Measurements from ENCODE around the gene BCKDHB. TPM values are rescaled to one million over a fixed set of nuclear protein-coding genes. Genes with fewer than 3 reads are reported as not detected.
"Not testable (repeated sequence)": the region's sequence is repeated elsewhere in the genome, so short reads cannot be mapped to it uniquely, and the experiment has no call there.

The BCKDHB gene
- total and polyA plus RNA-seq, 2 donors (not counting 3 experiments of a cell fraction or from before 2014, with no cell fraction given) = 5.6 to 12.2 TPM

- Histone ChIP-seq H3K9ac (replicated peaks; ENCODE audit: extremely low read depth, insufficient read depth, low read length) (no peak overlapping the region), H4K20me1 (replicated peaks; ENCODE audit: control insufficient read depth, extremely low read depth, insufficient read depth, low read length) (no peaks in the 10 kb centered on the region), H3K4me1 (ENCODE audit: control insufficient read depth, extremely low read depth, insufficient read depth, low read length) (no peaks in the 10 kb centered on the region), H3K79me2 (ENCODE audit: control insufficient read depth, insufficient read depth, low read length) (no peaks in the 10 kb centered on the region), H3K9me1 (replicated peaks; ENCODE audit: control insufficient read depth, extremely low read depth, insufficient read depth, low read length) (no peaks in the 10 kb centered on the region), H3K27me3 (ENCODE audit: control insufficient read depth in 2 of 2, insufficient read depth in 2 of 2, low read length in 2 of 2) (no peaks in the 10 kb centered on the region), H2AFZ (ENCODE audit: low read depth, low read length) (no peak overlapping the region), H3K36me3 (ENCODE audit: control insufficient read depth in 2 of 2, extremely low read depth in 1 of 2, insufficient read depth in 2 of 2, low read length in 2 of 2) (no peaks in the 10 kb centered on the region), H3K27ac (ENCODE audit: insufficient read depth, low read depth, low read length) (no peak overlapping the region), H3K9me3 (replicated peaks; ENCODE audit: control insufficient read depth, insufficient read depth, low read length) (no peaks in the 10 kb centered on the region), H3K4me3 (replicated peaks in 1 of 3; ENCODE audit: insufficient read depth in 1 of 3, low read depth in 1 of 3, low read length in 3 of 3) (no peak overlapping the region), H3K4me2 (ENCODE audit: insufficient read depth, low read length) (no peak overlapping the region)
- dilution Hi-C loops (cut with MboI; ENCODE audit: extremely low pct_ligation_motif_present, low sequenced_read_pairs) = no loop called here
- FAIRE-seq (no peak), DNase-seq (ENCODE audit: low read depth, low spot score) (no peak)
- no peak for TF ChIP-seq GATA2 (IDR thresholded peaks at IDR 0.05; ENCODE audit: insufficient read depth, insufficient read length, low read depth, low read length)
- no TSS peak for BruUV-seq (replicated peaks)
- CTCF ChIA-PET = no interaction called here
- intact Hi-C loops (cut with micrococcal nuclease) = loop anchor here (5.0 to 10.0 kb wide), 3 partner anchors 534 to 1542 kb away; partner anchors contain the start of gene TENT5A
- POLR2A ChIA-PET = no interaction called here
Observed at GRCh38 chr6:80210618-80211017, 104.1 kb downstream of the BCKDHB start.

DNA sequence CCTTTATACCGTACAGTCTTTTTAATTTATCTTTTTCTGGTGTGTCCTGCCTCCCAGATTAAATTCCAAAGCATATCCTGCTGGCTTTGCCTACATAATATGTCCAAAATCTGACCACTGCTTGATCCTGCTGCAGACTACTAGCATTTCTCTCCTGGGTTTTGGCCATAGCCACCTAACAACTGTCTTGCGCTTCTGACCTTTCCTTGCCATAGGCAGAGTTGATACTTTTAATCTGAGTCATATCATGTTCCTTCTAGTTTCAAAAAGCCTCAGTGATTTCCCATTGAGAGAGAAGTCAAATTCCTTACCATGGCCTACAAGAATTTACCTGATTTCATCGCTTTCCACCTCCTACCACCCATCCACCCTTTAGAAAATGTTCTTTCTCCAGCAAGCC, 104.8 kb downstream of the BCKDHB start:
- no peak overlapping the region for H3K9ac ChIP-seq (replicated peaks; ENCODE audit: extremely low read depth, insufficient read depth, low read length)
- no peaks in the 10 kb centered on the region for H4K20me1 ChIP-seq (replicated peaks; ENCODE audit: control insufficient read depth, extremely low read depth, insufficient read depth, low read length)
- dilution Hi-C loops (cut with MboI; ENCODE audit: extremely low pct_ligation_motif_present, low sequenced_read_pairs) = no loop called here
- BruUV-seq (replicated peaks) = no TSS peak
- no peak overlapping the region for H3K27ac ChIP-seq (ENCODE audit: insufficient read depth, low read depth, low read length)
- H3K9me1 ChIP-seq (replicated peaks; ENCODE audit: control insufficient read depth, extremely low read depth, insufficient read depth, low read length) = no peaks in the 10 kb centered on the region
- POLR2A ChIA-PET = no interaction called here
- no peak for TF ChIP-seq POLR2A (IDR thresholded peaks at IDR 0.05; ENCODE audit: low read depth, low read length)
- no peak for TF ChIP-seq GATA2 (IDR thresholded peaks at IDR 0.05; ENCODE audit: insufficient read depth, insufficient read length, low read depth, low read length)
- no peak for TF ChIP-seq MYC (IDR thresholded peaks at IDR 0.05; ENCODE audit: low read depth, low read length)
- no peak for TF ChIP-seq MAX (IDR thresholded peaks at IDR 0.05; ENCODE audit: insufficient read depth, insufficient read length)
- TF ChIP-seq JUN (IDR thresholded peaks at IDR 0.05; ENCODE audit: borderline replicate concordance, insufficient read depth, insufficient read length, low read depth) = no peak
- TF ChIP-seq EZH2 (IDR thresholded peaks at IDR 0.05; ENCODE audit: borderline replicate concordance, low read depth, low read length, severe bottlenecking) = no peak
- no peak for TF ChIP-seq FOS (IDR thresholded peaks at IDR 0.05; ENCODE audit: borderline replicate concordance, insufficient read depth, low read length)
- TF ChIP-seq CTCF (IDR thresholded peaks at IDR 0.05; ENCODE audit: extremely low read depth in 1 of 2, insufficient read depth in 1 of 2, low read depth in 1 of 2, low read length in 2 of 2) = no peak
- no peaks in the 10 kb centered on the region for H3K9me3 ChIP-seq (replicated peaks; ENCODE audit: control insufficient read depth, insufficient read depth, low read length)
- no peak overlapping the region for H3K4me2 ChIP-seq (ENCODE audit: insufficient read depth, low read length)
- CTCF ChIA-PET = no interaction called here
- FAIRE-seq (no peak), DNase-seq (ENCODE audit: low read depth, low spot score) (no peak)
- no peaks in the 10 kb centered on the region for H3K36me3 ChIP-seq (ENCODE audit: control insufficient read depth in 2 of 2, extremely low read depth in 1 of 2, insufficient read depth in 2 of 2, low read length in 2 of 2)
- intact Hi-C loops (cut with micrococcal nuclease) = loop anchor here (5.0 to 10.0 kb wide), 3 partner anchors 534 to 1541 kb away; partner anchors contain the start of gene TENT5A
- H2AFZ ChIP-seq (ENCODE audit: low read depth, low read length) = no peak overlapping the region
- H3K4me3 ChIP-seq (replicated peaks in 1 of 3; ENCODE audit: insufficient read depth in 1 of 3, low read depth in 1 of 3, low read length in 3 of 3) = no peak overlapping the region
- no peaks in the 10 kb centered on the region for H3K4me1 ChIP-seq (ENCODE audit: control insufficient read depth, extremely low read depth, insufficient read depth, low read length)
- H3K79me2 ChIP-seq (ENCODE audit: control insufficient read depth, insufficient read depth, low read length) = no peaks in the 10 kb centered on the region
- no peaks in the 10 kb centered on the region for H3K27me3 ChIP-seq (ENCODE audit: control insufficient read depth in 2 of 2, insufficient read depth in 2 of 2, low read length in 2 of 2)

- H3K9me3 ChIP-seq (replicated peaks; ENCODE audit: control insufficient read depth, insufficient read depth, low read length); FAIRE-seq; H3K27me3 ChIP-seq (ENCODE audit: control insufficient read depth in 2 of 2, insufficient read depth in 2 of 2, low read length in 2 of 2); CTCF ChIA-PET; H3K4me1 ChIP-seq (ENCODE audit: control insufficient read depth, extremely low read depth, insufficient read depth, low read length); DNase-seq (ENCODE audit: low read depth, low spot score); BruUV-seq (replicated peaks); H3K9ac ChIP-seq (replicated peaks; ENCODE audit: extremely low read depth, insufficient read depth, low read length); H2AFZ ChIP-seq (ENCODE audit: low read depth, low read length); POLR2A ChIA-PET; H3K27ac ChIP-seq (ENCODE audit: insufficient read depth, low read depth, low read length); H4K20me1 ChIP-seq (replicated peaks; ENCODE audit: control insufficient read depth, extremely low read depth, insufficient read depth, low read length); H3K9me1 ChIP-seq (replicated peaks; ENCODE audit: control insufficient read depth, extremely low read depth, insufficient read depth, low read length); H3K4me3 ChIP-seq (replicated peaks in 1 of 3; ENCODE audit: insufficient read depth in 1 of 3, low read depth in 1 of 3, low read length in 3 of 3); dilution Hi-C loops (cut with MboI; ENCODE audit: extremely low pct_ligation_motif_present, low sequenced_read_pairs); H3K79me2 ChIP-seq (ENCODE audit: control insufficient read depth, insufficient read depth, low read length); H3K36me3 ChIP-seq (ENCODE audit: control insufficient read depth in 2 of 2, extremely low read depth in 1 of 2, insufficient read depth in 2 of 2, low read length in 2 of 2); H3K4me2 ChIP-seq (ENCODE audit: insufficient read depth, low read length): not testable (repeated sequence)
- intact Hi-C loops (cut with micrococcal nuclease) = loop anchor here (5.0 to 10.0 kb wide), 3 partner anchors 533 to 1540 kb away; partner anchors contain the start of gene TENT5A
Observed at GRCh38 chr6:80211890-80212289, 105.4 kb downstream of the BCKDHB start.

Data from endothelial cell of umbilical vein (primary cell).